GM18861 (cell line): ENCODE data around the gene RECQL.
"Not testable (repeated sequence)": the region's sequence is repeated elsewhere in the genome, so short reads cannot be mapped to it uniquely, and the experiment has no call there.

ENCODE experiments used
- ATAC-seq: cut with Tn5 transposase; IDR thresholded peaks from one replicate; pipeline ENCODE4 v1.9.1; 2021; ENCODE audit not compliant: unreplicated experiment

Gene RECQL

GRCh38 chr12:21433525-21433924 is 67.9 kb downstream of the RECQL start:
- ATAC-seq = no peak

GRCh38 chr12:21429994-21430393 is 71.4 kb downstream of the RECQL start:
- ATAC-seq = no peak

GRCh38 chr12:21428241-21428640 is 73.2 kb downstream of the RECQL start:
- ATAC-seq = no peak

GRCh38 chr12:21419009-21419699 is 82.3 kb downstream of the RECQL start:
- ATAC-seq = not testable (repeated sequence)
